ENCODE data around the gene SPATA17. TPM values are rescaled to one million over a fixed set of nuclear protein-coding genes. Genes with fewer than 3 reads are reported as not detected.

The SPATA17 gene
- total RNA-seq, 1 experiment from 2014 or later = 3.0 TPM

GRCh38 chr1:217614200-217614712, 16.9 kb upstream of the SPATA17 start:
- no peak for TF ChIP-seq CTCF (IDR thresholded peaks at IDR 0.05; ENCODE audit: unreplicated experiment)
- no TSS peak for BruUV-seq (replicated peaks)
- Mint-ChIP-seq H3K4me3 (ENCODE audit: low read depth, unreplicated experiment) (no peak overlapping the region), H3K4me1 (ENCODE audit: low read depth, unreplicated experiment) (peaks cover 10% of the 10 kb centered on the region), H3K27ac (ENCODE audit: unreplicated experiment) (no peak overlapping the region), H3K27me3 (ENCODE audit: unreplicated experiment) (no peaks in the 10 kb centered on the region), H3K36me3 (ENCODE audit: insufficient read depth, unreplicated experiment) (no peaks in the 10 kb centered on the region), H3K9me3 (ENCODE audit: low read depth, unreplicated experiment) (no peaks in the 10 kb centered on the region)
- CTCF ChIA-PET = interaction anchor here (0.6 kb wide), 1 partner anchor 252 kb away, joined by 7 read pairs; no protein-coding TSS in a partner anchor
- intact Hi-C loops (cut with micrococcal nuclease; ENCODE audit: unreplicated experiment) = no loop called here
- no peak for DNase-seq

- CTCF ChIA-PET = interaction anchor here (0.6 kb wide), 1 partner anchor 72 kb away, joined by 4 read pairs; no protein-coding TSS in a partner anchor
- Mint-ChIP-seq H3K4me1 (ENCODE audit: low read depth, unreplicated experiment) (peaks cover 10% of the 10 kb centered on the region), H3K36me3 (ENCODE audit: insufficient read depth, unreplicated experiment) (peaks cover 10% of the 10 kb centered on the region), H3K27ac (ENCODE audit: unreplicated experiment) (no peak overlapping the region), H3K27me3 (ENCODE audit: unreplicated experiment) (no peaks in the 10 kb centered on the region), H3K9me3 (ENCODE audit: low read depth, unreplicated experiment) (no peaks in the 10 kb centered on the region), H3K4me3 (ENCODE audit: low read depth, unreplicated experiment) (no peak overlapping the region)
- TF ChIP-seq CTCF (IDR thresholded peaks at IDR 0.05; ENCODE audit: unreplicated experiment) = no peak
- intact Hi-C loops (cut with micrococcal nuclease; ENCODE audit: unreplicated experiment) = no loop called here
- no peak for DNase-seq
- no TSS peak for BruUV-seq (replicated peaks)
Observed at GRCh38 chr1:217617126-217617525, 14.0 kb upstream of the SPATA17 start.

- intact Hi-C loops (cut with micrococcal nuclease; ENCODE audit: unreplicated experiment) = no loop called here
- peaks cover 10% of the 10 kb centered on the region for H3K4me1 Mint-ChIP-seq (ENCODE audit: low read depth, unreplicated experiment)
- no peak overlapping the region for H3K27ac Mint-ChIP-seq (ENCODE audit: unreplicated experiment)
- H3K9me3 Mint-ChIP-seq (ENCODE audit: low read depth, unreplicated experiment) = no peaks in the 10 kb centered on the region
- no TSS peak for BruUV-seq (replicated peaks)
- TF ChIP-seq CTCF (IDR thresholded peaks at IDR 0.05; ENCODE audit: unreplicated experiment) = no peak
- no peak overlapping the region for H3K4me3 Mint-ChIP-seq (ENCODE audit: low read depth, unreplicated experiment)
- CTCF ChIA-PET = no interaction called here
- H3K36me3 Mint-ChIP-seq (ENCODE audit: insufficient read depth, unreplicated experiment) = peaks cover 10% of the 10 kb centered on the region
- H3K27me3 Mint-ChIP-seq (ENCODE audit: unreplicated experiment) = no peaks in the 10 kb centered on the region
- no peak for DNase-seq
Observed at GRCh38 chr1:217620814-217621213, 10.3 kb upstream of the SPATA17 start.

- no peak overlapping the region for H3K27ac Mint-ChIP-seq (ENCODE audit: unreplicated experiment)
- H3K36me3 Mint-ChIP-seq (ENCODE audit: insufficient read depth, unreplicated experiment) = peaks cover 10% of the 10 kb centered on the region
- no peaks in the 10 kb centered on the region for H3K9me3 Mint-ChIP-seq (ENCODE audit: low read depth, unreplicated experiment)
- intact Hi-C loops (cut with micrococcal nuclease; ENCODE audit: unreplicated experiment) = no loop called here
- CTCF ChIA-PET = no interaction called here
- H3K4me3 Mint-ChIP-seq (ENCODE audit: low read depth, unreplicated experiment) = no peak overlapping the region
- H3K27me3 Mint-ChIP-seq (ENCODE audit: unreplicated experiment) = no peaks in the 10 kb centered on the region
- TF ChIP-seq CTCF (IDR thresholded peaks at IDR 0.05; ENCODE audit: unreplicated experiment) = no peak
- peaks cover 7% of the 10 kb centered on the region for H3K4me1 Mint-ChIP-seq (ENCODE audit: low read depth, unreplicated experiment)
- BruUV-seq (replicated peaks) = no TSS peak
- DNase-seq = no peak
Observed at GRCh38 chr1:217622042-217622441, 9.1 kb upstream of the SPATA17 start.

Measured in Calu3 (cell line).